ENCODE data around the gene TSPEAR. TPM values are rescaled to one million over a fixed set of nuclear protein-coding genes. Genes with fewer than 3 reads are reported as not detected.

Gene TSPEAR
- total RNA-seq, 1 donor from 2014 or later: not detected

- TF ChIP-seq CTCF (IDR thresholded peaks at IDR 0.05; ENCODE audit: partially characterized antibody, unreplicated experiment): peak; percentile 95
- Mint-ChIP-seq H3K36me3 (ENCODE audit: unreplicated experiment) (no peaks in the 10 kb centered on the region), H3K27me3 (ENCODE audit: unreplicated experiment) (peaks cover 4% of the 10 kb centered on the region), H3K27ac (ENCODE audit: unreplicated experiment) (no peak overlapping the region), H3K4me1 (ENCODE audit: low read depth, unreplicated experiment) (no peaks in the 10 kb centered on the region), H3K4me3 (ENCODE audit: unreplicated experiment) (no peak overlapping the region), H3K9me3 (ENCODE audit: unreplicated experiment) (peaks cover 3% of the 10 kb centered on the region)
- peak; percentile 85 for DNase-seq
These were observed 200.7 kb downstream of the TSPEAR start for GRCh38 chr21:44510508-44511218.

GRCh38 chr21:44510109-44510507 lies 201.3 kb downstream of the TSPEAR start:
- no peak overlapping the region for H3K27ac Mint-ChIP-seq (ENCODE audit: unreplicated experiment)
- no peaks in the 10 kb centered on the region for H3K9me3 Mint-ChIP-seq (ENCODE audit: unreplicated experiment)
- H3K4me3 Mint-ChIP-seq (ENCODE audit: unreplicated experiment): no peak overlapping the region
- no peak for TF ChIP-seq CTCF (IDR thresholded peaks at IDR 0.05; ENCODE audit: partially characterized antibody, unreplicated experiment)
- no peaks in the 10 kb centered on the region for H3K36me3 Mint-ChIP-seq (ENCODE audit: unreplicated experiment)
- DNase-seq: peak; percentile 2
- peaks cover 4% of the 10 kb centered on the region for H3K27me3 Mint-ChIP-seq (ENCODE audit: unreplicated experiment)
- H3K4me1 Mint-ChIP-seq (ENCODE audit: low read depth, unreplicated experiment): no peaks in the 10 kb centered on the region

- Mint-ChIP-seq H3K27me3 (ENCODE audit: unreplicated experiment) (peaks cover 4% of the 10 kb centered on the region), H3K36me3 (ENCODE audit: unreplicated experiment) (no peaks in the 10 kb centered on the region), H3K4me3 (ENCODE audit: unreplicated experiment) (no peak overlapping the region), H3K27ac (ENCODE audit: unreplicated experiment) (no peak overlapping the region), H3K9me3 (ENCODE audit: unreplicated experiment) (no peaks in the 10 kb centered on the region), H3K4me1 (ENCODE audit: low read depth, unreplicated experiment) (no peaks in the 10 kb centered on the region)
- TF ChIP-seq CTCF (IDR thresholded peaks at IDR 0.05; ENCODE audit: partially characterized antibody, unreplicated experiment): no peak
- DNase-seq: no peak
These were observed 201.8 kb downstream of the TSPEAR start for GRCh38 chr21:44509539-44509938.

GRCh38 chr21:44508711-44509445 lies 202.5 kb downstream of the TSPEAR start:
- H3K4me1 Mint-ChIP-seq (ENCODE audit: low read depth, unreplicated experiment): no peaks in the 10 kb centered on the region
- peaks cover 4% of the 10 kb centered on the region for H3K27me3 Mint-ChIP-seq (ENCODE audit: unreplicated experiment)
- TF ChIP-seq CTCF (IDR thresholded peaks at IDR 0.05; ENCODE audit: partially characterized antibody, unreplicated experiment): no peak
- no peaks in the 10 kb centered on the region for H3K36me3 Mint-ChIP-seq (ENCODE audit: unreplicated experiment)
- H3K27ac Mint-ChIP-seq (ENCODE audit: unreplicated experiment): no peak overlapping the region
- H3K9me3 Mint-ChIP-seq (ENCODE audit: unreplicated experiment): no peaks in the 10 kb centered on the region
- H3K4me3 Mint-ChIP-seq (ENCODE audit: unreplicated experiment): no peak overlapping the region
- no peak for DNase-seq

- no peaks in the 10 kb centered on the region for H3K9me3 Mint-ChIP-seq (ENCODE audit: unreplicated experiment)
- no peaks in the 10 kb centered on the region for H3K4me1 Mint-ChIP-seq (ENCODE audit: low read depth, unreplicated experiment)
These were observed 203.0 kb downstream of the TSPEAR start for GRCh38 chr21:44508426-44508710.

More at GRCh38 chr21:44508426-44508710, 203.0 kb downstream of the TSPEAR start:
- Mint-ChIP-seq H3K27me3 (ENCODE audit: unreplicated experiment) (peaks cover 4% of the 10 kb centered on the region), H3K36me3 (ENCODE audit: unreplicated experiment) (no peaks in the 10 kb centered on the region), H3K4me3 (ENCODE audit: unreplicated experiment) (no peak overlapping the region), H3K27ac (ENCODE audit: unreplicated experiment) (no peak overlapping the region)
- no peak for TF ChIP-seq CTCF (IDR thresholded peaks at IDR 0.05; ENCODE audit: partially characterized antibody, unreplicated experiment)
- DNase-seq: peak; percentile 8
